K562 (cell line): ENCODE measurements around the gene F12. TPM values are rescaled to one million over a fixed set of nuclear protein-coding genes. Genes with fewer than 3 reads are reported as not detected.

Source experiments
- CBX1 ChIP-seq: sonication (generic); IDR thresholded peaks from 2 replicates; pipeline ENCODE4 v1.6.1; 2016; ENCODE audit warnings: antibody characterized with exemption, low read depth, mild to moderate bottlenecking
- HMBOX1 ChIP-seq: sonication (generic); IDR thresholded peaks from 2 replicates; pipeline ENCODE4 v1.6.1; 2016
- MLLT1 ChIP-seq, 2 experiments: fragments of 450-650 bp; IDR thresholded peaks; 2 replicates each; pipeline ENCODE4 v1.6.1; 2016
- MTA3 ChIP-seq: fragments of 450-650 bp; formaldehyde crosslinking; IDR thresholded peaks from 2 replicates; pipeline ENCODE4 v1.6.1; 2017; ENCODE audit warnings: mild to moderate bottlenecking, borderline replicate concordance
- MXI1 ChIP-seq: IDR thresholded peaks from 2 replicates; pipeline ENCODE4 v1.6.1; 2011; ENCODE audit warnings: low read depth, mild to moderate bottlenecking, improper control_type of control experiment, low read length
- NKRF ChIP-seq: fragments of 450-650 bp; IDR thresholded peaks from 2 replicates; pipeline ENCODE4 v1.6.1; 2016; ENCODE audit warnings: borderline replicate concordance
- PHB ChIP-seq: fragments of 250-450 bp; sonication (Bioruptor Pico); IDR thresholded peaks from 2 replicates; pipeline ENCODE4 v1.5.0; 2021
- POLR2B ChIP-seq: fragments of 450-650 bp; IDR thresholded peaks from 2 replicates; pipeline ENCODE4 v1.6.1; 2018; ENCODE audit warnings: low read depth; ENCODE audit not compliant: partially characterized antibody
- ZNF134 ChIP-seq: fragments of 250-450 bp; sonication (Bioruptor Pico); conservative IDR thresholded peaks from 2 replicates; pipeline ENCODE4 v1.4.0; 2020
- ZNF431 ChIP-seq: sonication (generic); formaldehyde crosslinking; IDR thresholded peaks from 2 replicates; pipeline ENCODE4 v1.8.0; 2022; ENCODE audit warnings: mild to moderate bottlenecking, missing genetic modification reagents
- polyA plus RNA-seq, 8 experiments: library from polyadenylated mRNA; depleted of rRNA in 4 of 8; stranded (reverse) in 5 of 8; unstranded in 3 of 8; fragments of >200 nt; fragmentation: Nextera tagmentation in 2 of 8; fragmentation: Illumina TruSeq in 1 of 8; extraction: Ambion mirVana in 2 of 8; extraction: Trizol in 1 of 8; gene quantifications; 2 replicates each; pipeline versions ENCODE4 v1.2.1 to v1.2.3, GENCODE V29; 2011 to 2014; ENCODE audit warnings: inconsistent platforms in 1 of 8, missing spikeins in 1 of 8
- total RNA-seq, 7 experiments: library from RNA; depleted of rRNA in 6 of 7; stranded (reverse); fragments of >200 nt in 6 of 7; fragmentation: Illumina TruSeq in 2 of 7; extraction: Trizol in 2 of 7; gene quantifications; 2 replicates each; pipeline versions ENCODE4 v1.2.1 to v1.2.3, GENCODE V29; 2011 to 2021; ENCODE audit warnings: low replicate concordance in 1 of 7
- TF ChIP-seq, protein P1 (sequence below), 2 experiments: fragments of 450-650 bp; IDR thresholded peaks; 2 replicates each; pipeline ENCODE4 v1.6.1; 2016; ENCODE audit warnings: mild to moderate bottlenecking in 2 of 2, borderline replicate concordance in 1 of 2, low read depth in 1 of 2, moderate library complexity in 1 of 2
- TF ChIP-seq, protein P2 (sequence below): fragments of 450-650 bp; IDR thresholded peaks from 2 replicates; pipeline ENCODE4 v1.6.1; 2017; ENCODE audit warnings: mild to moderate bottlenecking, moderate library complexity

F12 gene
- total and polyA plus RNA-seq, 9 of the 15 experiments (the other 6 are each of a cell fraction or from before 2014, with no cell fraction given) = 0.59 to 18.3 (median 3.6) TPM

DNA sequence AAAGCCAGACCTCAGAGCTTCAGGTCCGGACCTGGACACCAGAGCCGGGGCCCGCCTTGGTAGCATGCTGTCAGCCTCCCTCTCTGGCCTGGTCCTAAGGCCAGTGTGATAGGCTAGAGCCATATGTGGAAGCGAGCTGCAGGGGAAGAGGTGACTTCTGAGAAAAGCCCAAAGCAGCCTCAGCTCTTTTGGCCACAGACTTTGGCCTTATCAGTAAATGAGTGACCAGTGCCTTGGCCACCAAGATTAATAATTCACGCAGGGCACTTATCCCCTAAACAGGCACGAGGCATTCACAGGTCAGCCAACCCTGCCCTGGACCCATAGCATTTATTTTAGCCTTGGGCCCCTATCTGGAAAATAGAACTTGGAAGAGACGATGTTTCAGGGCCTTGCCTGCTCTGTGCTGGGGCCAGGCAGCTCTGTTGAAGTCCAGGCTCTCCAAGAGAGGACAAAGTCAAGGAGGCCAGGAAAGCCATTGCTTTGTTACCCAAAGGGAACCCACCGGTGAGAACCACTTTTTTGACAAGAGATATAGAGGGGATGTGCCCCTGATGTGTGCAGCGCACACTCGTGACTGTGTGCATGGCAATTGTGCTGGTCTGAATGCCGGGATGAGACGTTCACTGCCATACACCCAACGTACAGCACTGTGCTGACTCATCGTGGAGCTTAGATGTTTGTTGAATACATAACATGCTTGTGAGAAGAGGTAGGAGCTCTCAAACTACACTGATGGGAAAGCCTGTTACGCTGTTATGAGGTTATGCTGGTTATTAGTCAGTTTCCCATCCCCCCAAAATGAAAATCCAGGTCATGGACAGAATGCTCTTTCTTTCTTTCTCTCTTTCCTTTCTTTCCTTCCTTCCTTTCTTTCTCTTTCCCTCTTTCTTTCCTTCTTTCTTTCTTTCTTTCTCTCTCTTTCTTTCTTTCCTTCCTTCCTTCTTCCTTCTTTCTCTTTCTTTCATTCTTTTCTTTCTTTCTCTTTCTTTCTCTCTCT is 30.2 kb downstream of the F12 start (continued):
- TF ChIP-seq MLLT1 (IDR thresholded peaks at IDR 0.05) = peak; percentile 82 to 86; a peak in 3 of 4 replicates
- TF ChIP-seq, protein P1, sequence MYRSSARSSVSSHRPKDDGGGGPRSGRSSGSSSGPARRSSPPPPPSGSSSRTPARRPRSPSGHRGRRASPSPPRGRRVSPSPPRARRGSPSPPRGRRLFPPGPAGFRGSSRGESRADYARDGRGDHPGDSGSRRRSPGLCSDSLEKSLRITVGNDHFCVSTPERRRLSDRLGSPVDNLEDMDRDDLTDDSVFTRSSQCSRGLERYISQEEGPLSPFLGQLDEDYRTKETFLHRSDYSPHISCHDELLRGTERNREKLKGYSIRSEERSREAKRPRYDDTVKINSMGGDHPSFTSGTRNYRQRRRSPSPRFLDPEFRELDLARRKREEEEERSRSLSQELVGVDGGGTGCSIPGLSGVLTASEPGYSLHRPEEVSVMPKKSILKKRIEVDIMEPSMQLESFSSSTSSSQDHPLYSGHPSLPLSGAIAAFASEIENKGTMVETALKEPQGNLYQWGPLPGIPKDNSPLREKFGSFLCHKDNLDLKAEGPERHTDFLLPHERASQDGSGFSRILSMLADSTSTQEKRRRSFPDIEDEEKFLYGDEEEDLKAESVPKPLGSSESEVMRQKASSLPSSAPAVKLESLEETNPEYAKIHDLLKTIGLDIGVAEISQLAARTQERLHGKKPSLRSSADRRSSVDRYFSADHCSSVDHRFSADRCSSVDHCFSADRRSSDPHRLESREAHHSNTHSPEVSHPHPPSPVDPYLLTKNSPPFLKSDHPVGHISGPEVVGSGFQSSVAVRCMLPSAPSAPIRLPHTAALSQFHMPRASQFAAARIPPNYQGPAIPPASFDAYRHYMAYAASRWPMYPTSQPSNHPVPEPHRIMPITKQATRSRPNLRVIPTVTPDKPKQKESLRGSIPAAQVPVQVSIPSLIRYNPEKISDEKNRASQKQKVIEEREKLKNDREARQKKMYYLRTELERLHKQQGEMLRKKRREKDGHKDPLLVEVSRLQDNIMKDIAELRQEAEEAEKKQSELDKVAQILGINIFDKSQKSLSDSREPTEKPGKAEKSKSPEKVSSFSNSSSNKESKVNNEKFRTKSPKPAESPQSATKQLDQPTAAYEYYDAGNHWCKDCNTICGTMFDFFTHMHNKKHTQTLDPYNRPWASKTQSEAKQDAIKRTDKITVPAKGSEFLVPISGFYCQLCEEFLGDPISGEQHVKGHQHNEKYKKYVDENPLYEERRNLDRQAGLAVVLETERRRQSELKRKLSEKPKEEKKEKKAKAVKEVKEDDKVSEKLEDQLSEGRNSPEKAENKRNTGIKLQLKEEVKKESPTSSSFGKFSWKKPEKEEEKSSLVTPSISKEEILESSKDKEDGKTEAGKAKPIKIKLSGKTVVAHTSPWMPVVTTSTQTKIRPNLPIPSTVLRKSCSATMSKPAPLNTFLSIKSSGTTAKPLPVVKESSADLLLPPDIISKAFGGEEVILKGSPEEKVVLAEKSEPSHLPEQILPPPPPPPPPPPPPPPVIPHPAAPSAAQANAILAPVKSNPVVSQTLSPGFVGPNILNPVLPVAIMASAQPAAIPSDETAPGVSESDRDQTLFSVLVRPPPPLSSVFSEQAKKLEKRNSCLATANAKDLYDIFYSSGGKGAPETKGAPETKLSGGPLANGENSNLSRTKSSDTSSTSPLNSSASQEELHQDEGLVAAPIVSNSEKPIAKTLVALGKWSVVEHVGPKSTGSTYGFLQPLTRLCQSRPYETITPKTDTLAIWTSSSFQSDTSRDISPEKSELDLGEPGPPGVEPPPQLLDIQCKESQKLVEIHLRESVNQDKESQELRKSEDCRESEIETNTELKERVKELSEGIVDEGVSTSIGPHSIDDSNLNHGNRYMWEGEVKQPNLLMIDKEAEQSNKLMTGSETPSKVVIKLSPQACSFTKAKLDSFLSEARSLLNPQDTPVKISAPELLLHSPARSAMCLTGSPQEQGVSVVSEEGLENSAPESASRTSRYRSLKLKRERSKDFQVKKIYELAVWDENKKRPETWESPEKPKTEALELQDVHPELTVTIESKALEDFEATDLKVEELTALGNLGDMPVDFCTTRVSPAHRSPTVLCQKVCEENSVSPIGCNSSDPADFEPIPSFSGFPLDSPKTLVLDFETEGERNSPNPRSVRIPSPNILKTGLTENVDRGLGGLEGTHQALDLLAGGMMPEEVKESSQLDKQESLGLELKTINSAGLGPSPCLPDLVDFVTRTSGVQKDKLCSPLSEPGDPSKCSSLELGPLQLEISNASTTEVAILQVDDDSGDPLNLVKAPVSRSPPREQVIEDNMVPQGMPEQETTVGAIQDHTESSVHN (IDR thresholded peaks at IDR 0.05; ENCODE audit: borderline replicate concordance in 1 of 2, low read depth in 1 of 2) = peak in 1 of 2 experiments; percentile 54; a peak in 1 of 4 replicates
- TF ChIP-seq MXI1 = no peak
- peak; percentile 67 for TF ChIP-seq ZNF134 (CRISPR knock-in tag)
- TF ChIP-seq POLR2B = no peak
- TF ChIP-seq HMBOX1 = peak; percentile 58
- no peak for TF ChIP-seq PHB (CRISPR knock-in tag)
- TF ChIP-seq ZNF431 = no peak
- TF ChIP-seq MTA3 = no peak
- TF ChIP-seq NKRF = peak; percentile 71
- no peak for TF ChIP-seq CBX1
- TF ChIP-seq, protein P2, sequence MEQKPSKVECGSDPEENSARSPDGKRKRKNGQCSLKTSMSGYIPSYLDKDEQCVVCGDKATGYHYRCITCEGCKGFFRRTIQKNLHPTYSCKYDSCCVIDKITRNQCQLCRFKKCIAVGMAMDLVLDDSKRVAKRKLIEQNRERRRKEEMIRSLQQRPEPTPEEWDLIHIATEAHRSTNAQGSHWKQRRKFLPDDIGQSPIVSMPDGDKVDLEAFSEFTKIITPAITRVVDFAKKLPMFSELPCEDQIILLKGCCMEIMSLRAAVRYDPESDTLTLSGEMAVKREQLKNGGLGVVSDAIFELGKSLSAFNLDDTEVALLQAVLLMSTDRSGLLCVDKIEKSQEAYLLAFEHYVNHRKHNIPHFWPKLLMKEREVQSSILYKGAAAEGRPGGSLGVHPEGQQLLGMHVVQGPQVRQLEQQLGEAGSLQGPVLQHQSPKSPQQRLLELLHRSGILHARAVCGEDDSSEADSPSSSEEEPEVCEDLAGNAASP = no peak
